PC-9 (cell line): ENCODE measurements around the gene PER1.

Experiments used
- EZH2 ChIP-seq: fragments of 200-600 bp; sonication (generic); IDR thresholded peaks from 2 replicates; pipeline ENCODE4 v1.8.0; 2017; ENCODE audit warnings: antibody characterized with exemption, low read depth
- TF ChIP-seq, protein P1 (sequence below): fragments of 200-600 bp; sonication (generic); conservative IDR thresholded peaks from 2 replicates; pipeline ENCODE4 v1.6.1; 2017; ENCODE audit warnings: mixed run types, antibody characterized with exemption, mild to moderate bottlenecking, moderate library complexity

DNA sequence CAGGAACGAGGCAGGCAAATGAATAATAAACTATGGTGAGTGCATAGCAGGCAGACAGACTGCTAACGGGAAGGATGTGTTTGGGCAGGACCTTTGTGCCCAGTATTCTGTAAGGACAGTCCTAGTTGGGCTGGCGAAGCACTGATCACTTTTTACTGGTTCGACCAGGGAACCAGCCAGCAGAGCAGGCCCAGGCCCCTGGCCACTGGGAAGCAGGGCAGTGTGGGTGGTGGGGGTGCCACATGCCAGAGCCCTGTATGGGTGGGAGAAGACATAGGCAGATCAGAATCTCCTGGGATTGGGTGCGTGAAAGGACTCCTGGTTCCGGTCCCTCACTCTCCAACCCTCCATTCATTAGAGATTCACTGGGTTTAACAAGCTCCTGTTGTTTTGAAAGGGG is 14.5 kb upstream of the PER1 start:
- TF ChIP-seq, protein P1, sequence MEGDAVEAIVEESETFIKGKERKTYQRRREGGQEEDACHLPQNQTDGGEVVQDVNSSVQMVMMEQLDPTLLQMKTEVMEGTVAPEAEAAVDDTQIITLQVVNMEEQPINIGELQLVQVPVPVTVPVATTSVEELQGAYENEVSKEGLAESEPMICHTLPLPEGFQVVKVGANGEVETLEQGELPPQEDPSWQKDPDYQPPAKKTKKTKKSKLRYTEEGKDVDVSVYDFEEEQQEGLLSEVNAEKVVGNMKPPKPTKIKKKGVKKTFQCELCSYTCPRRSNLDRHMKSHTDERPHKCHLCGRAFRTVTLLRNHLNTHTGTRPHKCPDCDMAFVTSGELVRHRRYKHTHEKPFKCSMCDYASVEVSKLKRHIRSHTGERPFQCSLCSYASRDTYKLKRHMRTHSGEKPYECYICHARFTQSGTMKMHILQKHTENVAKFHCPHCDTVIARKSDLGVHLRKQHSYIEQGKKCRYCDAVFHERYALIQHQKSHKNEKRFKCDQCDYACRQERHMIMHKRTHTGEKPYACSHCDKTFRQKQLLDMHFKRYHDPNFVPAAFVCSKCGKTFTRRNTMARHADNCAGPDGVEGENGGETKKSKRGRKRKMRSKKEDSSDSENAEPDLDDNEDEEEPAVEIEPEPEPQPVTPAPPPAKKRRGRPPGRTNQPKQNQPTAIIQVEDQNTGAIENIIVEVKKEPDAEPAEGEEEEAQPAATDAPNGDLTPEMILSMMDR, result no peak
- no peak for TF ChIP-seq EZH2
